CD4-positive, CD25-positive, alpha-beta regulatory T cell (primary cell): Measurements from ENCODE around the gene STPG4. TPM values are rescaled to one million over a fixed set of nuclear protein-coding genes. Genes with fewer than 3 reads are reported as not detected.
"Not testable (repeated sequence)": the region's sequence is repeated elsewhere in the genome, so short reads cannot be mapped to it uniquely, and the experiment has no call there.

ENCODE experiments used
- ATAC-seq, 2 donors: fragments of 150-1000 bp; cut with Tn5 transposase; one replicate each; pipeline ENCODE4 v1.10.0; 2021; ENCODE audit warnings: low read depth in 2 of 2, moderate number of reproducible peaks in 2 of 2, moderate library complexity in 1 of 2
- DNase-seq, 3 donors: peaks; one replicate each; pipeline versions ENCODE4 v3.0.0 to v3.0.0-alpha.2; 2012 to 2022; ENCODE audit warnings: mixed read lengths in 1 of 3
- H3K27ac ChIP-seq: one replicate; pipeline ENCODE4 v1.7.0; 2013; ENCODE audit warnings: mild to moderate bottlenecking, low read length; ENCODE audit not compliant: insufficient read depth, poor library complexity, severe bottlenecking
- H3K27me3 ChIP-seq: one replicate; pipeline ENCODE4 v1.7.0; 2013; ENCODE audit warnings: low read length; ENCODE audit not compliant: control insufficient read depth, insufficient read depth
- H3K36me3 ChIP-seq: one replicate; pipeline ENCODE4 v1.7.0; 2013; ENCODE audit warnings: mild to moderate bottlenecking, low read length, moderate library complexity; ENCODE audit not compliant: control insufficient read depth, insufficient read depth
- H3K4me1 ChIP-seq: 2 replicates; pipeline ENCODE4 v1.7.0; 2013; ENCODE audit warnings: mild to moderate bottlenecking, low read length; ENCODE audit not compliant: insufficient read depth, control insufficient read depth, poor library complexity, severe bottlenecking
- H3K4me3 ChIP-seq: one replicate; pipeline ENCODE4 v1.7.0; 2013; ENCODE audit warnings: low read depth, mild to moderate bottlenecking, low read length, moderate library complexity
- H3K9me3 ChIP-seq, 2 experiments: 1 replicate in 1 of 2; 2 replicates in 1 of 2; pipeline ENCODE4 v1.7.0; 2013; ENCODE audit warnings: low read length in 2 of 2, mild to moderate bottlenecking in 1 of 2, moderate library complexity in 1 of 2; ENCODE audit not compliant: control insufficient read depth in 2 of 2
- H3K27ac Mint-ChIP-seq, 3 donors: one replicate each; pipeline ENCODE4 v1.8.0; 2020 to 2022; ENCODE audit warnings: mild to moderate bottlenecking in 3 of 3, mixed read lengths in 3 of 3, moderate library complexity in 2 of 3
- H3K27me3 Mint-ChIP-seq: one replicate; pipeline ENCODE4 v1.8.0; 2022; ENCODE audit warnings: mild to moderate bottlenecking, mixed read lengths
- H3K36me3 Mint-ChIP-seq: one replicate; pipeline ENCODE4 v1.8.0; 2020; ENCODE audit warnings: mixed read lengths
- H3K4me1 Mint-ChIP-seq, 4 donors: one replicate each; pipeline ENCODE4 v1.8.0; 2020 to 2022; ENCODE audit warnings: mixed read lengths in 4 of 4, mild to moderate bottlenecking in 1 of 4
- H3K4me3 Mint-ChIP-seq, 4 donors: one replicate each; pipeline ENCODE4 v1.8.0; 2020 to 2022; ENCODE audit warnings: mild to moderate bottlenecking in 4 of 4, mixed read lengths in 4 of 4, moderate library complexity in 3 of 4
- H3K9me3 Mint-ChIP-seq, 7 donors: one replicate each; pipeline ENCODE4 v1.8.0; 2020 to 2022; ENCODE audit warnings: mixed read lengths in 7 of 7, mild to moderate bottlenecking in 3 of 7, moderate library complexity in 2 of 7
- polyA plus RNA-seq, 4 donors: library from polyadenylated mRNA; unstranded; fragments of 300-500 nt; fragmentation: Illumina TruSeq; gene quantifications; one replicate each; pipeline ENCODE4 v1.2.3, GENCODE V29; 2021
- total RNA-seq: library from RNA; stranded (reverse); gene quantifications from one replicate; pipeline ENCODE4 v1.2.3, GENCODE V29; 2022

The STPG4 gene
- total and polyA plus RNA-seq, 5 donors from 2014 or later, result 0.32 TPM; not detected in 4

GRCh38 chr2:47108267-47109006, 46.7 kb downstream of the STPG4 start:
- not testable (repeated sequence) for H3K27ac ChIP-seq, DNase-seq, H3K36me3 ChIP-seq, H3K9me3 Mint-ChIP-seq, H3K4me1 Mint-ChIP-seq, H3K36me3 Mint-ChIP-seq, H3K4me1 ChIP-seq, H3K4me3 ChIP-seq, ATAC-seq, H3K27me3 Mint-ChIP-seq, H3K27ac Mint-ChIP-seq, H3K9me3 ChIP-seq, H3K27me3 ChIP-seq, H3K4me3 Mint-ChIP-seq

- DNase-seq, H3K4me1 ChIP-seq, H3K4me1 Mint-ChIP-seq, H3K4me3 ChIP-seq, H3K27ac ChIP-seq, H3K27me3 ChIP-seq, H3K27ac Mint-ChIP-seq, H3K36me3 Mint-ChIP-seq, H3K9me3 Mint-ChIP-seq, ATAC-seq, H3K9me3 ChIP-seq, H3K4me3 Mint-ChIP-seq, H3K36me3 ChIP-seq, H3K27me3 Mint-ChIP-seq: not testable (repeated sequence)
These were observed 47.9 kb downstream of the STPG4 start for GRCh38 chr2:47107201-47107600.

GRCh38 chr2:47106231-47106630, 48.9 kb downstream of the STPG4 start:
- H3K9me3 Mint-ChIP-seq, H3K4me3 ChIP-seq, H3K27me3 ChIP-seq, H3K27ac Mint-ChIP-seq, H3K36me3 Mint-ChIP-seq, H3K9me3 ChIP-seq, H3K4me1 Mint-ChIP-seq, ATAC-seq, DNase-seq, H3K4me3 Mint-ChIP-seq, H3K4me1 ChIP-seq, H3K27me3 Mint-ChIP-seq, H3K36me3 ChIP-seq, H3K27ac ChIP-seq: not testable (repeated sequence)

GRCh38 chr2:47099712-47100111, 55.4 kb downstream of the STPG4 start:
- H3K4me3 ChIP-seq, H3K9me3 ChIP-seq, ATAC-seq, H3K4me1 Mint-ChIP-seq, H3K4me1 ChIP-seq, H3K27ac ChIP-seq, H3K27me3 ChIP-seq, H3K36me3 Mint-ChIP-seq, H3K27me3 Mint-ChIP-seq, H3K4me3 Mint-ChIP-seq, H3K36me3 ChIP-seq, DNase-seq, H3K9me3 Mint-ChIP-seq, H3K27ac Mint-ChIP-seq: not testable (repeated sequence)

GRCh38 chr2:47098953-47099352, 56.2 kb downstream of the STPG4 start:
- H3K27ac ChIP-seq, result no peak overlapping the region
- H3K27ac Mint-ChIP-seq, result no peak overlapping the region
- H3K4me3 Mint-ChIP-seq, result no peak overlapping the region
- H3K4me3 ChIP-seq, result no peak overlapping the region
- ATAC-seq (no peak), DNase-seq (no peak)
- H3K36me3 ChIP-seq, result no peaks in the 10 kb centered on the region
- no peaks in the 10 kb centered on the region for H3K4me1 ChIP-seq
- H3K27me3 ChIP-seq, result no peaks in the 10 kb centered on the region
- H3K9me3 ChIP-seq, result no peaks in the 10 kb centered on the region
- H3K27me3 Mint-ChIP-seq, result no peaks in the 10 kb centered on the region
- no peaks in the 10 kb centered on the region for H3K36me3 Mint-ChIP-seq
- no peaks in the 10 kb centered on the region for H3K4me1 Mint-ChIP-seq
- peaks cover 0 to 2% (median 0%) of the 10 kb centered on the region in 7 donors for H3K9me3 Mint-ChIP-seq

- no peak overlapping the region for H3K4me3 ChIP-seq
- H3K27ac Mint-ChIP-seq, result no peak overlapping the region
- H3K4me1 Mint-ChIP-seq, result no peaks in the 10 kb centered on the region
- H3K4me3 Mint-ChIP-seq, result peak overlapping the region in 1 of 4 donors; percentile 18
- H3K27ac ChIP-seq, result no peak overlapping the region
- ATAC-seq (no peak), DNase-seq (no peak)
- no peaks in the 10 kb centered on the region for H3K4me1 ChIP-seq
- no peaks in the 10 kb centered on the region for H3K9me3 ChIP-seq
- H3K36me3 Mint-ChIP-seq, result no peaks in the 10 kb centered on the region
- no peaks in the 10 kb centered on the region for H3K27me3 ChIP-seq
- H3K27me3 Mint-ChIP-seq, result no peaks in the 10 kb centered on the region
- H3K36me3 ChIP-seq, result no peaks in the 10 kb centered on the region
- peaks cover 0 to 2% (median 0%) of the 10 kb centered on the region in 7 donors for H3K9me3 Mint-ChIP-seq
These were observed 57.5 kb downstream of the STPG4 start for GRCh38 chr2:47097563-47097962.

- no peaks in the 10 kb centered on the region for H3K27me3 Mint-ChIP-seq
- ATAC-seq (no peak), DNase-seq (no peak)
- H3K4me3 Mint-ChIP-seq, result no peak overlapping the region
- H3K9me3 Mint-ChIP-seq, result peaks cover 0 to 2% (median 0%) of the 10 kb centered on the region in 7 donors
- Histone ChIP-seq H3K27ac (no peak overlapping the region), H3K4me3 (no peak overlapping the region), H3K36me3 (no peaks in the 10 kb centered on the region), H3K4me1 (no peaks in the 10 kb centered on the region), H3K27me3 (no peaks in the 10 kb centered on the region), H3K9me3 (no peaks in the 10 kb centered on the region)
- H3K27ac Mint-ChIP-seq, result no peak overlapping the region
- no peaks in the 10 kb centered on the region for H3K36me3 Mint-ChIP-seq
- no peaks in the 10 kb centered on the region for H3K4me1 Mint-ChIP-seq
These were observed 58.7 kb downstream of the STPG4 start for GRCh38 chr2:47096451-47096850.

GRCh38 chr2:47095349-47096020, 59.6 kb downstream of the STPG4 start:
- DNase-seq (no peak), ATAC-seq (no peak)
- H3K27ac Mint-ChIP-seq, result no peak overlapping the region
- Histone ChIP-seq H3K4me1 (no peaks in the 10 kb centered on the region), H3K36me3 (no peaks in the 10 kb centered on the region), H3K27ac (no peak overlapping the region), H3K9me3 (no peaks in the 10 kb centered on the region), H3K4me3 (no peak overlapping the region), H3K27me3 (no peaks in the 10 kb centered on the region)
- H3K4me1 Mint-ChIP-seq, result no peaks in the 10 kb centered on the region
- no peaks in the 10 kb centered on the region for H3K36me3 Mint-ChIP-seq
- no peak overlapping the region for H3K4me3 Mint-ChIP-seq
- peaks cover 0 to 2% (median 0%) of the 10 kb centered on the region in 7 donors for H3K9me3 Mint-ChIP-seq
- H3K27me3 Mint-ChIP-seq, result no peaks in the 10 kb centered on the region
